Uterus (tissue), 4 donors: ENCODE results near the gene EPB41L1. TPM values are rescaled to one million over a fixed set of nuclear protein-coding genes. Genes with fewer than 3 reads are reported as not detected.
"Not testable (repeated sequence)": the region's sequence is repeated elsewhere in the genome, so short reads cannot be mapped to it uniquely, and the experiment has no call there.

Experiments
- DNase-seq, 2 donors: peaks; one replicate each; pipeline ENCODE4 v3.0.0-alpha.2; 2019 to 2020
- H3K27ac ChIP-seq, 2 donors: fragments of 200-600 bp; sonication (generic); 1 replicate in 1 of 2; 2 replicates in 1 of 2; pipeline ENCODE4 v1.5.1; 2016 to 2018
- H3K27me3 ChIP-seq, 2 donors: fragments of 200-600 bp; sonication (generic); one replicate each; pipeline ENCODE4 v1.5.1; 2018 to 2019; ENCODE audit warnings: control low read depth in 1 of 2
- H3K36me3 ChIP-seq, 2 donors: fragments of 200-600 bp; sonication (generic); one replicate each; pipeline ENCODE4 v1.5.1; 2019; ENCODE audit warnings: control low read depth in 1 of 2
- H3K4me1 ChIP-seq, 2 donors: fragments of 200-600 bp; sonication (generic); one replicate each; pipeline ENCODE4 v1.5.1; 2018 to 2019; ENCODE audit warnings: control low read depth in 1 of 2
- H3K4me3 ChIP-seq, 2 donors: fragments of 200-600 bp; sonication (generic); 1 replicate in 1 of 2; 2 replicates in 1 of 2; pipeline ENCODE4 v1.5.1; 2018 to 2019; ENCODE audit warnings: mild to moderate bottlenecking in 1 of 2
- H3K9me3 ChIP-seq, 2 donors: fragments of 200-600 bp; sonication (generic); one replicate each; pipeline ENCODE4 v1.5.1; 2019; ENCODE audit warnings: control low read depth in 1 of 2
- CTCF ChIP-seq, 4 experiments: fragments of 200-600 bp in 2 of 4; fragments of 450-650 bp in 2 of 4; sonication (generic) in 2 of 4; IDR thresholded peaks; one replicate each; pipeline ENCODE4 v1.5.1; 2016 to 2019; ENCODE audit warnings: antibody characterized with exemption in 4 of 4, mild to moderate bottlenecking in 2 of 4, moderate library complexity in 1 of 4
- POLR2A ChIP-seq, 2 donors: fragments of 450-650 bp; IDR thresholded peaks; one replicate each; pipeline ENCODE4 v1.6.1; 2016; ENCODE audit warnings: antibody characterized with exemption in 2 of 2, mild to moderate bottlenecking in 1 of 2, moderate library complexity in 1 of 2
- intact Hi-C: fragments of 100-400 bp; cut with DNase I; formaldehyde crosslinking; loops from one replicate; pipeline ENCODE4 v1.15.1; 2023; ENCODE audit warnings: low total_unique reads
- total RNA-seq, 4 donors: library from RNA; depleted of rRNA in 3 of 4; stranded (reverse); fragments of >200 nt in 3 of 4; gene quantifications; one replicate each; pipeline versions ENCODE4 v1.1.0 to v1.2.4, GENCODE V29; 2014 to 2023
- donor health status: DM: yes; HTN: yes; CAD: no.

The EPB41L1 gene
- total RNA-seq, 4 donors from 2014 or later: 4.9 to 69.2 (median 33.2) TPM

- no peak for TF ChIP-seq POLR2A (IDR thresholded peaks at IDR 0.05)
- TF ChIP-seq CTCF (IDR thresholded peaks at IDR 0.05): no peak
- Histone ChIP-seq H3K4me1 (no peaks in the 10 kb centered on the region), H3K4me3 (no peak overlapping the region), H3K9me3 (no peaks in the 10 kb centered on the region), H3K27me3 (no peaks in the 10 kb centered on the region), H3K27ac (no peak overlapping the region), H3K36me3 (no peaks in the 10 kb centered on the region)
- DNase-seq: no peak
- intact Hi-C loops: no loop called here
These were observed 21.7 kb upstream of the EPB41L1 start for GRCh38 chr20:36132802-36133211.

- intact Hi-C loops: no loop called here
- no peak for TF ChIP-seq CTCF (IDR thresholded peaks at IDR 0.05)
- TF ChIP-seq POLR2A (IDR thresholded peaks at IDR 0.05): no peak
- Histone ChIP-seq H3K9me3 (no peaks in the 10 kb centered on the region), H3K4me3 (no peak overlapping the region), H3K27ac (no peak overlapping the region), H3K36me3 (no peaks in the 10 kb centered on the region), H3K4me1 (no peaks in the 10 kb centered on the region), H3K27me3 (no peaks in the 10 kb centered on the region)
- DNase-seq: no peak
These were observed 20.7 kb upstream of the EPB41L1 start for GRCh38 chr20:36133821-36134220.

- H3K36me3 ChIP-seq: no peaks in the 10 kb centered on the region
- intact Hi-C loops: no loop called here
- no peak overlapping the region for H3K4me3 ChIP-seq
- no peaks in the 10 kb centered on the region for H3K27me3 ChIP-seq
- H3K4me1 ChIP-seq: no peaks in the 10 kb centered on the region
- H3K9me3 ChIP-seq: no peaks in the 10 kb centered on the region
- no peak for DNase-seq
- H3K27ac ChIP-seq: no peak overlapping the region
- TF ChIP-seq CTCF (IDR thresholded peaks at IDR 0.05): no peak
- no peak for TF ChIP-seq POLR2A (IDR thresholded peaks at IDR 0.05)
These were observed 19.4 kb upstream of the EPB41L1 start for GRCh38 chr20:36135159-36135558.

GRCh38 chr20:36135821-36136220 lies 18.7 kb upstream of the EPB41L1 start:
- no peak for TF ChIP-seq POLR2A (IDR thresholded peaks at IDR 0.05)
- TF ChIP-seq CTCF (IDR thresholded peaks at IDR 0.05): no peak
- Histone ChIP-seq H3K4me1 (no peaks in the 10 kb centered on the region), H3K27ac (no peak overlapping the region), H3K27me3 (no peaks in the 10 kb centered on the region), H3K4me3 (no peak overlapping the region), H3K36me3 (no peaks in the 10 kb centered on the region), H3K9me3 (no peaks in the 10 kb centered on the region)
- intact Hi-C loops: no loop called here
- no peak for DNase-seq

GRCh38 chr20:36137313-36137712 lies 17.2 kb upstream of the EPB41L1 start:
- intact Hi-C loops, H3K27ac ChIP-seq, DNase-seq: not testable (repeated sequence)

GRCh38 chr20:36141310-36141709 lies 13.2 kb upstream of the EPB41L1 start:
- no peak for DNase-seq
- intact Hi-C loops: no loop called here
- Histone ChIP-seq H3K36me3 (no peaks in the 10 kb centered on the region), H3K27ac (no peak overlapping the region), H3K4me1 (no peaks in the 10 kb centered on the region), H3K27me3 (no peaks in the 10 kb centered on the region), H3K9me3 (no peaks in the 10 kb centered on the region), H3K4me3 (no peak overlapping the region)
- TF ChIP-seq POLR2A (IDR thresholded peaks at IDR 0.05) (no peak), CTCF (IDR thresholded peaks at IDR 0.05) (no peak)

More at GRCh38 chr20:36137313-36137712, 17.2 kb upstream of the EPB41L1 start:
- not testable (repeated sequence) for H3K27me3 ChIP-seq, H3K4me1 ChIP-seq, H3K4me3 ChIP-seq, H3K9me3 ChIP-seq, H3K36me3 ChIP-seq
